Measurements from ENCODE around the gene ATP6V0B. TPM values are rescaled to one million over a fixed set of nuclear protein-coding genes. Genes with fewer than 3 reads are reported as not detected.

The ATP6V0B gene
- total RNA-seq, 2 experiments from 2014 or later, result 116 to 117 TPM

GRCh38 chr1:43990271-43991199 lies 15.8 kb downstream of the ATP6V0B start:
- Mint-ChIP-seq H3K27me3 (ENCODE audit: low read depth) (no peaks in the 10 kb centered on the region), H3K4me3 (peak overlapping the region; percentile 89), H3K36me3 (ENCODE audit: low read depth) (no peaks in the 10 kb centered on the region), H3K27ac (peak overlapping the region; percentile 85), H3K9me3 (ENCODE audit: insufficient read depth) (no peaks in the 10 kb centered on the region), H3K4me1 (ENCODE audit: low read depth) (peaks cover 28% of the 10 kb centered on the region)
- ChIA-PET POLR2A (interaction anchor here (0.8 to 1.1 kb wide), 2 partner anchors 12 to 15 kb away, joined by 3 to 4 read pairs; no protein-coding TSS in a partner anchor), CTCF (interaction anchor here (1.5 kb wide), 1 partner anchor 14 kb away, joined by 7 read pairs; no protein-coding TSS in a partner anchor)
- no peak for DNase-seq
- no peak for ATAC-seq

GRCh38 chr1:43991200-43991475 lies 16.4 kb downstream of the ATP6V0B start:
- Mint-ChIP-seq H3K4me1 (ENCODE audit: low read depth) (peaks cover 28% of the 10 kb centered on the region), H3K9me3 (ENCODE audit: insufficient read depth) (no peaks in the 10 kb centered on the region), H3K27me3 (ENCODE audit: low read depth) (no peaks in the 10 kb centered on the region), H3K4me3 (peak overlapping the region; percentile 89), H3K27ac (peak overlapping the region; percentile 85), H3K36me3 (ENCODE audit: low read depth) (no peaks in the 10 kb centered on the region)
- ChIA-PET POLR2A (interaction anchor here (1.1 kb wide), 1 partner anchor 16 kb away, joined by 4 read pairs; no protein-coding TSS in a partner anchor), CTCF (interaction anchor here (1.5 to 4.1 kb wide), 2 partner anchors 14 to 15 kb away, joined by 7 to 21 read pairs; no protein-coding TSS in a partner anchor)
- no peak for ATAC-seq
- DNase-seq, result no peak

GRCh38 chr1:43991476-43992231 lies 16.9 kb downstream of the ATP6V0B start, which contains the start of gene CCDC24:
Gene CCDC24 (plus strand): TSS chr1:43991599. CDS start chr1:43991879, 280 bp downstream.
- no peaks in the 10 kb centered on the region for H3K27me3 Mint-ChIP-seq (ENCODE audit: low read depth)
- ChIA-PET POLR2A (interaction anchor here (0.6 to 0.9 kb wide), 2 partner anchors 17 to 22 kb away, joined by 3 to 5 read pairs; partner anchors contain the start of genes ATP6V0B and DPH2), CTCF (interaction anchor here (0.6 to 4.1 kb wide), 6 partner anchors 12 to 55 kb away, joined by 3 to 21 read pairs (median 6); partner anchors contain the start of gene ATP6V0B)

GRCh38 chr1:43992232-43992995 lies 17.7 kb downstream of the ATP6V0B start:
- Mint-ChIP-seq H3K4me1 (ENCODE audit: low read depth) (peaks cover 28% of the 10 kb centered on the region), H3K27ac (peak overlapping the region; percentile 1), H3K4me3 (peak overlapping the region; percentile 89), H3K27me3 (ENCODE audit: low read depth) (no peaks in the 10 kb centered on the region), H3K36me3 (ENCODE audit: low read depth) (no peaks in the 10 kb centered on the region), H3K9me3 (ENCODE audit: insufficient read depth) (no peaks in the 10 kb centered on the region)
- ChIA-PET CTCF (interaction anchor here (0.6 to 4.1 kb wide), 7 partner anchors 11 to 56 kb away, joined by 3 to 21 read pairs (median 3); partner anchors contain the start of gene ATP6V0B), POLR2A (interaction anchor here (0.6 to 1.2 kb wide), 5 partner anchors 18 to 38 kb away, joined by 3 to 5 read pairs (median 3); partner anchors contain the start of genes ATP6V0B, DPH2 and SLC6A9)
- ATAC-seq (no peak), DNase-seq (no peak)

More at GRCh38 chr1:43991476-43992231, 16.9 kb downstream of the ATP6V0B start, which contains the start of gene CCDC24:
- ATAC-seq (peak; percentile 87), DNase-seq (peak; percentile 80)
- Mint-ChIP-seq H3K4me1 (ENCODE audit: low read depth) (peaks cover 28% of the 10 kb centered on the region), H3K27ac (peak within 1 kb of the TSS; percentile 85), H3K4me3 (peak within 1 kb of the TSS; percentile 89), H3K9me3 (ENCODE audit: insufficient read depth) (no peaks in the 10 kb centered on the region), H3K36me3 (ENCODE audit: low read depth) (no peaks in the 10 kb centered on the region)

GRCh38 chr1:43993206-43993914 lies 18.6 kb downstream of the ATP6V0B start:
- no peak overlapping the region for H3K27ac Mint-ChIP-seq
- DNase-seq, result no peak
- POLR2A ChIA-PET, result interaction anchor here (0.6 to 1.2 kb wide), 3 partner anchors 17 to 37 kb away, joined by 3 to 5 read pairs (median 3); partner anchors contain the start of gene SLC6A9
- no peaks in the 10 kb centered on the region for H3K36me3 Mint-ChIP-seq (ENCODE audit: low read depth)
- CTCF ChIA-PET, result interaction anchor here (0.6 to 4.1 kb wide), 6 partner anchors 12 to 691 kb away, joined by 3 to 21 read pairs (median 6); no protein-coding TSS in a partner anchor
- H3K4me1 Mint-ChIP-seq (ENCODE audit: low read depth), result peaks cover 29% of the 10 kb centered on the region
- H3K9me3 Mint-ChIP-seq (ENCODE audit: insufficient read depth), result no peaks in the 10 kb centered on the region
- no peak for ATAC-seq
- no peak overlapping the region for H3K4me3 Mint-ChIP-seq
- H3K27me3 Mint-ChIP-seq (ENCODE audit: low read depth), result no peaks in the 10 kb centered on the region

- H3K27me3 Mint-ChIP-seq (ENCODE audit: low read depth), result no peaks in the 10 kb centered on the region
- peaks cover 33% of the 10 kb centered on the region for H3K4me1 Mint-ChIP-seq (ENCODE audit: low read depth)
- ChIA-PET POLR2A (no interaction called here), CTCF (interaction anchor here (1.1 to 4.1 kb wide), 4 partner anchors 12 to 54 kb away, joined by 3 to 21 read pairs (median 10); no protein-coding TSS in a partner anchor)
- no peak for ATAC-seq
- DNase-seq, result no peak
- no peaks in the 10 kb centered on the region for H3K36me3 Mint-ChIP-seq (ENCODE audit: low read depth)
- no peak overlapping the region for H3K27ac Mint-ChIP-seq
- no peaks in the 10 kb centered on the region for H3K9me3 Mint-ChIP-seq (ENCODE audit: insufficient read depth)
- H3K4me3 Mint-ChIP-seq, result no peak overlapping the region
These were observed 19.3 kb downstream of the ATP6V0B start for GRCh38 chr1:43994071-43994470.

GRCh38 chr1:43994794-43995790 lies 20.3 kb downstream of the ATP6V0B start:
- Mint-ChIP-seq H3K4me3 (no peak overlapping the region), H3K27me3 (ENCODE audit: low read depth) (no peaks in the 10 kb centered on the region), H3K4me1 (ENCODE audit: low read depth) (peaks cover 38% of the 10 kb centered on the region), H3K36me3 (ENCODE audit: low read depth) (no peaks in the 10 kb centered on the region), H3K9me3 (ENCODE audit: insufficient read depth) (no peaks in the 10 kb centered on the region), H3K27ac (no peak overlapping the region)
- POLR2A ChIA-PET, result no interaction called here
- DNase-seq, result peak; percentile 39
- no peak for ATAC-seq
- CTCF ChIA-PET, result interaction anchor here (1.1 to 4.1 kb wide), 3 partner anchors 11 to 53 kb away, joined by 3 to 21 read pairs (median 4); no protein-coding TSS in a partner anchor

- Mint-ChIP-seq H3K4me3 (no peak overlapping the region), H3K36me3 (ENCODE audit: low read depth) (no peaks in the 10 kb centered on the region), H3K27me3 (ENCODE audit: low read depth) (no peaks in the 10 kb centered on the region), H3K4me1 (ENCODE audit: low read depth) (peaks cover 34% of the 10 kb centered on the region), H3K9me3 (ENCODE audit: insufficient read depth) (no peaks in the 10 kb centered on the region), H3K27ac (no peak overlapping the region)
- ATAC-seq, result no peak
- CTCF ChIA-PET, result interaction anchor here (1.1 kb wide), 1 partner anchor 40 kb away, joined by 4 read pairs; no protein-coding TSS in a partner anchor
- DNase-seq, result no peak
- POLR2A ChIA-PET, result no interaction called here
These were observed 21.4 kb downstream of the ATP6V0B start for GRCh38 chr1:43995984-43996732.

GRCh38 chr1:43996733-43997115 lies 22.0 kb downstream of the ATP6V0B start:
- ChIA-PET POLR2A (no interaction called here), CTCF (interaction anchor here (1.1 kb wide), 1 partner anchor 40 kb away, joined by 4 read pairs; no protein-coding TSS in a partner anchor)
- H3K4me3 Mint-ChIP-seq, result no peak overlapping the region
- ATAC-seq (no peak), DNase-seq (no peak)
- H3K27me3 Mint-ChIP-seq (ENCODE audit: low read depth), result no peaks in the 10 kb centered on the region
- H3K4me1 Mint-ChIP-seq (ENCODE audit: low read depth), result peaks cover 28% of the 10 kb centered on the region
- H3K36me3 Mint-ChIP-seq (ENCODE audit: low read depth), result no peaks in the 10 kb centered on the region
- no peaks in the 10 kb centered on the region for H3K9me3 Mint-ChIP-seq (ENCODE audit: insufficient read depth)
- no peak overlapping the region for H3K27ac Mint-ChIP-seq
